IPS-20b (cell line): ENCODE data around the gene PSD2.

Source experiments
- H3K27ac ChIP-seq: one replicate; pipeline ENCODE4 v1.5.1; 2013; ENCODE audit warnings: low read length
- H3K27me3 ChIP-seq: 2 replicates; pipeline ENCODE4 v1.6.1; 2013; ENCODE audit warnings: mild to moderate bottlenecking, low read length, inconsistent platforms; ENCODE audit not compliant: insufficient read depth
- H3K36me3 ChIP-seq: 2 replicates; pipeline ENCODE4 v1.6.1; 2013; ENCODE audit warnings: low read depth, mild to moderate bottlenecking, inconsistent platforms, low read length, moderate library complexity; ENCODE audit not compliant: insufficient read depth
- H3K4me1 ChIP-seq: 2 replicates; pipeline ENCODE4 v1.6.1; 2013; ENCODE audit warnings: mild to moderate bottlenecking, control low read depth, inconsistent platforms, low read length, moderate library complexity; ENCODE audit not compliant: insufficient read depth
- H3K4me3 ChIP-seq: 2 replicates; pipeline ENCODE4 v1.5.1; 2013; ENCODE audit warnings: mild to moderate bottlenecking, low read length, inconsistent platforms
- H3K9ac ChIP-seq: 2 replicates; pipeline ENCODE4 v1.6.1; 2013; ENCODE audit warnings: low read depth, mild to moderate bottlenecking, inconsistent platforms, low read length, moderate library complexity
- H3K9me3 ChIP-seq: 2 replicates; pipeline ENCODE4 v1.6.1; 2013; ENCODE audit warnings: mild to moderate bottlenecking, low read depth, low read length, inconsistent platforms; ENCODE audit not compliant: insufficient read depth

Gene PSD2

DNA sequence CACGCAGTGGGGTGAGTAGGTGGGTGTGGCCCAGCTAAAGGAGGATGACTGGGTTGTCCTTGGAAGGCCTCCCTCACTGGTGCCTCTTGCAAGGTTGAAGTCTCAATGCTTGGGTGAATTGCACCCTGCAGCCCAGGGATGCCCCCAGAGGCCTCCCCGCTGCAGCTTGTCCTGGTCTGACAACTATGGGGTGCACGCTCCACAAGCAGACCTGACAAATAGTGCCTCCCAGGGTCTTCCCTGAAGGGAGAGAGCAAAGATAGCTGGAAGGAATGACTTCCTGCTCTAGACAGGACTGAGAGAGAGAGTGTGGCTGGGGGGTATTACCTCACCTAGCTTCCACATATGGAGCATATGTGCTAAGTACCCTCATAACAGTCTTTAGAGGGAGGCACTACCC lies 1.7 kb downstream of the PSD2 start:
- peaks cover 98% of the 10 kb centered on the region for H3K27me3 ChIP-seq
- no peak overlapping the region for H3K9ac ChIP-seq
- H3K36me3 ChIP-seq: no peaks in the 10 kb centered on the region
- H3K9me3 ChIP-seq: no peaks in the 10 kb centered on the region
- no peak overlapping the region for H3K4me3 ChIP-seq
- H3K27ac ChIP-seq: no peak overlapping the region
- H3K4me1 ChIP-seq: peaks cover 3% of the 10 kb centered on the region; the same call in 1 of the 2 replicates

DNA sequence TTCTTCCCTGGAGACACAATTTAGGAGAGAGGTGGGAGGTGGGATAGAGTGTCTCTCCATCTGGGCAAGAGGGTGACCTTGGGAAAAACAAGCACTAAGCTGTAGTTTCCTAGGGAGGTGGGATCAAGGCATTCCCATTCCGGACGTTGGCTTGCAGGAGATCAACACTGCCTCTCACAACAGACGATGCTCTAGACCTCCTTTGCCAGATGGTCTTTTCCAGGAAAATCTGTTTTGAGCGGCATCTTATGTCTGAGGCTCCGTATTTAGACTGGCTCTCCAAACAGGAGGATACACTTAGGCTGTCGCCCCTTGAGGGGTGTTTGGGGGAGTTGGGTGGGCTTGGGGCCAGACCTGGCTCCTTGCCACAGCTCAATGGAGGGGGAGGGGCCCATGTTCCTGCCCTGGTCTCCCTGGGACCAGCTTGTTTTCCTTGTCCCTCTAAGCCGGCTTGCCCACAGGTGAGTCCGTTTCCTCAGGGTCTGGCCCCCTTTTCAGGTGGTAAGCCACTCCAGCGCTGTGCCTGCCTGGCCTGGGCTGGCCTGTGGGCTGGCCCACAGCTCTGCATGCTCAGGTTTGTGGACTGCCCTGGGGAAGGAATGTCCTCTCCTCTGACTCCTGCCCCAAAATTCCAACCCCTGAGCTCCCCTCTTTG lies 2.4 kb downstream of the PSD2 start:
- Histone ChIP-seq H3K4me1 (peaks cover 3% of the 10 kb centered on the region; the same call in 1 of the 2 replicates), H3K9me3 (no peaks in the 10 kb centered on the region), H3K4me3 (no peak overlapping the region), H3K27me3 (peaks cover 98% of the 10 kb centered on the region), H3K9ac (no peak overlapping the region), H3K27ac (no peak overlapping the region), H3K36me3 (no peaks in the 10 kb centered on the region)

DNA sequence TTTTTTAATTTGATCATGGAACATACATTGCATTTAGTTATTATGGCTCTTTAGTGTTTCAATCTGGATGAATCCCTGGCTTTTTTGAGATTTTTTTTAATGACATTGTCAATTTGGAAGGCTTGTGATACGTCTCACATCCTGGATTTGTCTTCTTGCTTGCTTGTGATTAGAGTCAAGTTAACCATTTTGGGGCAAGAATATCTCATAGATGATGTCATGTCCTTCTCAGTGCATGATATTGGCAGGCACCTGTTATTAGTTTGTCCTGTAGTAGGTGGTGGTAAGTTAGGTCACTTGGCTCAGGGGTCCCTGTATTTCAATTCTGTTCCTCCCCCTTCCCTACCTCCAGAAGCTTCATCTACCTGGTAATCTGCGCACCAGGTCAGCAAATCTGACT lies 3.3 kb downstream of the PSD2 start:
- H3K27ac ChIP-seq: no peak overlapping the region
- H3K27me3 ChIP-seq: peaks cover 97% of the 10 kb centered on the region
- no peaks in the 10 kb centered on the region for H3K36me3 ChIP-seq
- H3K4me1 ChIP-seq: peaks cover 3% of the 10 kb centered on the region; the same call in 1 of the 2 replicates
- H3K9ac ChIP-seq: no peak overlapping the region
- H3K4me3 ChIP-seq: no peak overlapping the region
- no peaks in the 10 kb centered on the region for H3K9me3 ChIP-seq

- Histone ChIP-seq H3K36me3 (no peaks in the 10 kb centered on the region), H3K27ac (no peak overlapping the region), H3K4me3 (no peak overlapping the region), H3K4me1 (peaks cover 3% of the 10 kb centered on the region; the same call in 1 of the 2 replicates), H3K9me3 (no peaks in the 10 kb centered on the region), H3K9ac (no peak overlapping the region), H3K27me3 (peaks cover 97% of the 10 kb centered on the region)
Observed at GRCh38 chr5:139799359-139799758, 3.8 kb downstream of the PSD2 start.

GRCh38 chr5:139803978-139804377 lies 8.4 kb downstream of the PSD2 start:
- Histone ChIP-seq H3K27ac (no peak overlapping the region), H3K4me1 (no peaks in the 10 kb centered on the region), H3K4me3 (no peak overlapping the region), H3K27me3 (peaks cover 55% of the 10 kb centered on the region), H3K9me3 (no peaks in the 10 kb centered on the region), H3K9ac (no peak overlapping the region), H3K36me3 (no peaks in the 10 kb centered on the region)

GRCh38 chr5:139804800-139805397 lies 9.3 kb downstream of the PSD2 start:
- H3K27ac ChIP-seq: no peak overlapping the region
- H3K4me3 ChIP-seq: no peak overlapping the region
- no peak overlapping the region for H3K9ac ChIP-seq
- peaks cover 46% of the 10 kb centered on the region for H3K27me3 ChIP-seq
- no peaks in the 10 kb centered on the region for H3K4me1 ChIP-seq
- no peaks in the 10 kb centered on the region for H3K9me3 ChIP-seq
- H3K36me3 ChIP-seq: no peaks in the 10 kb centered on the region

DNA sequence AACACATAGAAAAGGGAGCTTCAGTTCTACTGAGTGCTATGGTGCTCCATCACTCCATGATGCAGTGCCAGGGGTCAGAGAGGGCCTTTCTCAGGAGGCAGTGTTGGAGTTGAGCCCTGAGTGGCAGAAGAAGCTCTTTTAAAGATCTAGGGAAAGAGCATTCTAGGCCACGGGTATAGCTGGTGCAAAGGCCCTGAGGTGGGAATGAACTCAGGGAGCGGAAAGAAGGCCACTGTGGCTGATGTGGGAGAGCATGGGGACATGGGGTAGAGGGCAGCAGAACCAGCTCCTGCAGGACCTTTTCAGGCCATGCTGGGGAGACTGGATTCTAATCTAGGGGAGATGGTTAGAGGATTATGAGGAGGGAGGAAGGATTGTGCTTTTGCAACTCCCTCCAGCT lies 9.9 kb downstream of the PSD2 start:
- Histone ChIP-seq H3K27ac (no peak overlapping the region), H3K9me3 (no peaks in the 10 kb centered on the region), H3K36me3 (no peaks in the 10 kb centered on the region), H3K27me3 (peaks cover 39% of the 10 kb centered on the region), H3K9ac (no peak overlapping the region), H3K4me3 (no peak overlapping the region), H3K4me1 (no peaks in the 10 kb centered on the region)

- Histone ChIP-seq H3K27ac (no peak overlapping the region), H3K36me3 (no peaks in the 10 kb centered on the region), H3K4me3 (no peak overlapping the region), H3K27me3 (peaks cover 34% of the 10 kb centered on the region), H3K4me1 (no peaks in the 10 kb centered on the region), H3K9ac (no peak overlapping the region), H3K9me3 (no peaks in the 10 kb centered on the region)
Observed at GRCh38 chr5:139806111-139806510, 10.5 kb downstream of the PSD2 start.

- Histone ChIP-seq H3K27ac (no peak overlapping the region), H3K27me3 (peaks cover 26% of the 10 kb centered on the region; the same call in 1 of the 2 replicates), H3K4me1 (no peaks in the 10 kb centered on the region), H3K9me3 (no peaks in the 10 kb centered on the region), H3K36me3 (no peaks in the 10 kb centered on the region), H3K4me3 (no peak overlapping the region), H3K9ac (no peak overlapping the region)
Observed at GRCh38 chr5:139806726-139807646, 11.4 kb downstream of the PSD2 start.

- no peak overlapping the region for H3K4me3 ChIP-seq
- no peaks in the 10 kb centered on the region for H3K36me3 ChIP-seq
- H3K9me3 ChIP-seq: no peaks in the 10 kb centered on the region
- no peak overlapping the region for H3K9ac ChIP-seq
- H3K27ac ChIP-seq: no peak overlapping the region
- peaks cover 19% of the 10 kb centered on the region; the same call in 1 of the 2 replicates for H3K27me3 ChIP-seq
- no peaks in the 10 kb centered on the region for H3K4me1 ChIP-seq
Observed at GRCh38 chr5:139807647-139808030, 12.0 kb downstream of the PSD2 start.

DNA sequence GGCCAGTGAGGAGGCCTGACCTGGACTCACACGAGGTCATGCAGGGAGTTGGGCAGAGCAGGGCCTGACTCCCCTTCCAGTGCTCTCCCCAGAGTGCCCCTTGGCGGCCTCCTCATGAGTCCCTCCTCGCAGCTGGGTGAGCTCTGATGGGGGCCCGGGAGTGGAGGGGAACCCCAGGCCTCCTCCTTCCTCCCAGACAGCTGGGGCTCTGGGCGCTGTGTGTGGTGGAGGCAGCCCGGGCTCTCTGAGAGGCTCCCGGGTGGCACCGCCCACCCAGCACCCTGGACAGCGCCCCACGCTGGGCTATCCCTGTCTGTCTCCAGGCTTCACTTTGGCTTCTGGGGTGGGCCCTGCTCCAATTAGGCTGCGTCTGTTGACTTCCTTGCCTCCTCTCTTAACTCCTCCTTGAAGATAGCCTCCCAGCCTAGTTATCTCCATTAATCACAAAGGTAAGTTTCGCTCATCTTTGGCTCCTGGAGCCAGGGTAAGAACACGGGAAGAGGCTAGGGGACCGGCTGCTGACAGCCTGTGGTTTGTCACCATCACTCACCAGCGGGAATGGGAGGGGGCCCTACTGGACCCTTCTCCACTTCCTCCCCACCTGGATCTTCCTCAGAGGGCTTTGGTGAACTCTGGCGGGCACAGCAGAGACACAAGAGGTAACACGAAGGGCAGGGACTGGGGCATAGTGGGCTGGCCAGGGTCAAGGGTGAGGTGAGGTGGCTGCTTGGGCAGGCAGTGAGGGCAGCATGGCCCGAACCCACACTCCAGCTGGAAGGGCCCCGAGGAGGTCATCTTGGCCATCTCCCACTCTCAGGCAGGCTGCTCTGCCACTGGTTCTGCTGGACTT lies 13.1 kb downstream of the PSD2 start:
- no peak overlapping the region for H3K9ac ChIP-seq
- H3K9me3 ChIP-seq: no peaks in the 10 kb centered on the region
- no peaks in the 10 kb centered on the region for H3K4me1 ChIP-seq
- no peaks in the 10 kb centered on the region for H3K36me3 ChIP-seq
- H3K4me3 ChIP-seq: no peak overlapping the region
- H3K27ac ChIP-seq: no peak overlapping the region
- H3K27me3 ChIP-seq: peaks cover 8% of the 10 kb centered on the region; the same call in 1 of the 2 replicates
